NCI-H2081 (cell line): Measurements from ENCODE around the gene GSE1.
A peak's percentile ranks its signal among the peaks of the same experiment; 100 is the strongest.

ENCODE experiments used
- DNase-seq, 2 experiments: peaks; one replicate each; lab custom pipeline; 2025; lab: John Stamatoyannopoulos, UW

The GSE1 gene

GRCh38 chr16:85605051-85605911, 7.8 kb upstream of the GSE1 start:
- DNase-seq, result no peak

DNA sequence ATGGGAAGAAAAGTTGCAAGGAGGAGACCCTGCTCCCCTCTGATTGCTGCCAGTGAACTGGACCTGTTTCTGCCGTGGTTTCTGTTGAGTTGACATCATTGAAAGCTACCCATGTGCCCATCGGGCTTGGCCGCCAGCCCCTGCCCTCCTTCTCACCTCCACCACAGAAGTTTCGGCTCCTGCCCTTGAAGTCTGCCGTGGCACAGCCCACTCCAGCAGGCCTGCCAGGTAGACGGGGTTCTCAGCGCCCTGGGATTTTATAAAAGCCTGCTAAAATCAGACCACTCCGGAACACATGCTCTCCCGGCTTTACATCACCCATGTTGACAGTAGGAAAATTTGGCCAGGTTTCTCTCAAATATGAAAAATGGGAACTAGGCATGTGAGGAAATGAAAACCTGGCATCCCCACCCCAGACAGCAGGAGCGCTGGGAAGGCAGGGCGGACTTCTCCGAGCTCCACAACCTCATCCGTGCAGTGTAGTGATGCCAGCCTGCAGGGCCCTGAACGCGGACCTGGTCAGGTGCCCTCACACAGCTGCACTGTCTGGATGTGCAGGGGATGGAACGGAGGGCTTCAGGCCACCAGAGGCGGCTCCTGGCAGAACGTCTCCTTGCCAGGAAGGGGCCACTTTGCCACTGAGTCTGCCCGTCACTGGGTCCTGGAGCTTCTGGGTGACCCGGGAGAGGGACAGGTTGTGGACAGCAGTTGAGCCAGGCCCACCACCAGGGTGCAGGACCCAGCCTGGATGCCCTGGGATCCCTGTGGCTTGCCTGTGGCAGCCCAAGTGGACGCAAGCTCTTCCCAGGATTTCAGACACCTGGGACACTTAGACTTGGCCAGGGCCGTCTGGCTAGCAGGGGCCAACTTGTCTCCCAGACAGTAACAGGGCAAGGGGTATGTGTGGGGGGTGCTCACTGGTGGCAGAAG, 6.9 kb upstream of the GSE1 start:
- no peak for DNase-seq

DNA sequence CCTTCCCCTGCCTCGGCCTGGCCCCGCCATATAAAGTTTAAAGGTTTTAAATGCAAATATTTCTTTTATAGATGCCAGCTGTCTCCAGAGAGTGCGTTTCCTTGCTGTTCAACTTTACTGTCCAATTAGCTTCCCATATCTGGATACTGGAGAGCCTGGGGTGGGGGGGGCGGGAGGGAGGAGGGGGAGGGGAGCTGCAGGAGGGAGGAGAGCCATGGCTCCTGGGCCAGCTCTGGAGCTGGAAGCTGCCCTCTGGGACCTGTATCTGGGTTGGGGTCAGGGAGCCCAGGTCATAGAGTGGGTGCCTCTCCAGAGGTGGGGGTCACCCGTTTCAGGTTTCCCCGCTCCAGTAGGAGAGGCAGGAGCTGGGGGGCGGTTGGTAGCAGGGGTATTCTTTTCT, 6.2 kb upstream of the GSE1 start:
- DNase-seq, result no peak

DNA sequence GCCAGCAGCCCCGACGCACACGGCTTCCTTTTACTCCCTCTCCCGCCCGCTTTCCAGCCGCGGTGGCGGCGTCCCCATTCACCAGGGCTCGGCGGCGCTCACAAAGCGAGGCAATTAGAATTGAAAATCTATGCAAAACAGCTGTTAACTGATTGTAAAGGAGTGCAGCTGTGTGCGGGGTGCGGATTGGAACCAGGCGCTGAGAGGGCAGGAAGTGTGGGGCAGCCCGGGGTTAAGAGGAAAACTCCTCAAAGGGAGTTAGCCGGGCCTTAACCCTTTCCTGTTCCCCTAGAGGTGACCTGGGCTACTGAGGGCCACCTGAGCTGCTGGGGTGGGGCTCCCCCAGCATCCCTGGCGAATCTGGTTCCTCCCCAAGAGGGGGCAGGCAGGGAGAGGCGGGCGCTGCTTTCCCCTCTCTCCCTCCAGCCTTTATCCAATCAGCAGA, 5.8 kb upstream of the GSE1 start:
- peak in 1 of 2 experiments; percentile 33 for DNase-seq

DNA sequence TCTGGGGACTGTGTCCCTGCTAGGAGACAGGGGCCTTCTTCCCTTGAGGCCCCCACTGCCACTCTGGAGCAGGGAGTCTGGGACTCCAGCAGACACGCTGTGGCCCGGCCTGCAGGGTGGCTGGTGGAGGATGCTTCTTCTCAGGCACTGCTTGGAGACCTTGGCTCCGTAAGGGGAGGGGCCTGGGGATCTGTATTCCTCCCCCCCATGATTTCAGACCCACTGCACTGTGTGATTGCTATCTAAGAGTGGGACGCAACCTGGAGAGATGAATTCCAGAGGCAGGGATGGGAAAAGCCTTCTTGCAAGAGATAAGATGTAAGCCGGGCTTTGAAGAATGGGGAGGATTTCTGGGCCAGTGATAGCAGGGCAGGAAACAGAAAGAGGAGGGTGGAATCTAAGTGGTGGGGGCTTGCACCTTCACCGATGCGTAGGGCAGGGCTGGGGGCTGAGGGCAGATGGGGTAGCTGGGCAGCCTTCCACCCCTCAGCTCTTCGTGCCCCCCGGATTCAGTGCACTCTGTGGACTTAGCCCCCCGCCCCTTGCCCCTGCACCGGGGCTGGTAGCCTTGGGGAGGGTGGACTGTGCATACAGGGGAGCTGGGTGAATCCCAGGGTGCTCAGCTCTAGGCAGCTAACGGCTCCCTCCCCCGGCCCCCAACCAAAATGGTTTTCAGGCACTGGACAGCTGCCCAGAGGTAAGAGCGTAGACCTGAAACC, 5.2 kb upstream of the GSE1 start:
- no peak for DNase-seq

- DNase-seq, result no peak
These were observed 4.6 kb upstream of the GSE1 start for GRCh38 chr16:85608515-85608885.

DNA sequence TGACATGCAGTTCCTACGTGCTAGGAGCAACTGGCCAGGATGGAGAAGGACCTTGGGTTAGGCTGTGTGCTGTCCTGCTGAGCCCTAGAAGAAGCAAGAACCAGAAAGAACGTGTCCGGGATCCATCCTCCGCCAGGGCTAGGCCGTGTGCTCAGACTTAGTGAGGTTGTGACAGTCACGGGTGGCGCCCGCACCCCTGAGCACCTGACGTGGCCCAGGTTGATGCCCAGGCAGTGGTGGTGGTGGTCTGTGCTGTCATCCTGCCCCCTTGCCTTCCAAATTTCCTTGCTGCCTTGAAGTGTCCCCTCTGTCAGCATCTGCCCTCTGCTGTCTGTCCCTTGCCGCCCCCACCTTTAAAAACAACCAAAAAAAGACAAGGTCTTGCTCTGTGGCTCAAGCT, 4.2 kb upstream of the GSE1 start:
- no peak for DNase-seq

DNA sequence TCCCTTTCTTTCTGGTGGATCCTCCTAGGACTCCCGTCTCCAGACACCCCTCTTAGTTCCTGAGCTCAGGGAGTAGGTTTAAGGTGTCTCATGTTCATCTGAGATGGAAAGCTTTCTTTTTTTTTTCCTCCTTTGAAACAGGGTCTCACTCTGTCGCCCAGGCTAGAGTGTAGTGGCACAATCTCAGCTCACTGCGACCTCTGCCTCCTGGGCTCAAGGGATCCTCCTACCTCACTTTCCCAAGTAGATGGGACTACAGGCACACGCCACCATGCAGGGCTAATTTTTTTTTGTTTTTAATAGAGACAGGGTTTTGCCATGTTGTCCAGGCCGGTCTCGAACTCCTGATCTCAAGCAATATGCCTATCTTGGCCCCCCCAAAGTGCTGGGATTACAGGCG, 3.6 kb upstream of the GSE1 start:
- no peak for DNase-seq

GRCh38 chr16:85610059-85610445, 3.1 kb upstream of the GSE1 start:
- peak; percentile 63 to 89 for DNase-seq

GRCh38 chr16:85610446-85611193, 2.5 kb upstream of the GSE1 start:
- peak; percentile 85 to 91 for DNase-seq

GRCh38 chr16:85611194-85611443, 2.0 kb upstream of the GSE1 start:
- no peak for DNase-seq

GRCh38 chr16:85611444-85612190, 1.5 kb upstream of the GSE1 start:
- peak; percentile 75 to 83 for DNase-seq

DNA sequence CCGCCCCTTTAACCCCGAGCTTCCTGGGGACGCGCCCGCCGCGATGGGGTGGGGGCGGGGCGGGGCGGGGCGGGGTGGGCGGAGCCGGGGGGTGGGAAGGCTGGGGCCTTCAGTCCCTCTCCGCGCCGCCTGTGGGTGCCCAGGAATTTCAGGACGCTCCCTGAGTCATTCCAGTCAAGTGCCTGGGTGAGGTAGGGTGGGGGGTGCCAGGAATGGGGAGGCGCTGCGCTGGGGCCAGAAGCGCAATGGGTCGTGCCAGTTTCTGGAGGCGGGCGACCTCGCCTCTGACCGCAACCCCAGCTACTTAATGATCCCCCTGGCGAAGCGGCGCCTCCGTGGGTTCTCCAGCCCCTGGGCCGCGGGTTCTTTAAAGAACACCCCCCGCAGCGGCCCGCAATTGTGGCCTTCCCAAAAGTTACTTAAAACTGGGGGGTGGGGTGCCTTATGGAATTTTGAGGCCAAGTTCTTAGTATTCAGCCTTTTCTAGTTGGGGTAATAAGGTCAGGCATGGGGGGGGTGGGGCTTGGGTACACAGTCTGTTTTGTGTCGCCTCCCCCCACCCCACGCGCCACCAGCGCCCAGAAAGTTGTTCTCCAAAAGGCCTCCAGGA, 826 bp upstream of the GSE1 start:
- peak; percentile 23 to 53 for DNase-seq

- DNase-seq, result peak; percentile 76 to 81
These were observed 649 bp downstream of the GSE1 start for GRCh38 chr16:85613604-85614337.

DNA sequence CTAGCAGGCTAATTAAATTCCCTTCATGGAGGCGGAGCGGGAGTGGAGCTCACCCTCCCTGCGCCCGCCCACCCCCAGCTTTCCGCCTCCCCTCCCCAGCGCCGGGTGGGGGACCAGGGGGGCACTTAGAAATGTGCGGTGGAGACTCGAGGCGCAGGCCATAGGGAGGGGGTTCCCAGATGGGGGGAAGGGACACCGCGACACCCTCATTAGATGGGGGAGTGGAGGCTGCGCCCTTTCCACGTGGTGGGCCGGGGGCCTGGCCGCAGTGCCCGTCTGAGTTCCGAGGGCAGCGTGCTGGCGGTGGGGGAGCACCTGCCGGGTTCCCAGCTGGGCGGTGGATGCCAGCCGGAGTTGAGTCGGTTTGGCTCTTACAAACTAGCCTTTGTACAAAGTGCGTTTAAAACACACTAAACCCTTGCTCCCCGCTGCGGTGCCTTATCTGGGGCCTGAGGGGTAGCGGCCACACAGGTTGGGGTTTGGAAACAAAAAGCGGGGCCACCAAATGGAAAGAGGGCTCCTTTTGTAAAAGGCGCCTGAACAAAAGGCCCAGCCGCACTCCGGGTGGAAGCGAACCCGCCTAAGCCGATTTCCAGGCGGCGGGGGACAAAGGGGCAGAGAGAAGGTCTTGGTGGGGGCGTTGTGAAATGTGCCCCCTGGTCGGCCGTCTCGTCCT, 1.4 kb downstream of the GSE1 start:
- no peak for DNase-seq

- peak; percentile 34 to 67 for DNase-seq
These were observed 2.1 kb downstream of the GSE1 start for GRCh38 chr16:85615014-85615851.

- DNase-seq, result peak; percentile 56 to 61
These were observed 2.9 kb downstream of the GSE1 start for GRCh38 chr16:85615852-85616606.
